Body of pancreas (tissue), 4 donors: Measurements from ENCODE around the gene PACSIN2. TPM values are rescaled to one million over a fixed set of nuclear protein-coding genes. Genes with fewer than 3 reads are reported as not detected.
A peak's percentile ranks its signal among the peaks of the same experiment; 100 is the strongest.

Experiments
- ATAC-seq: fragments of 150-250 bp; one replicate; pipeline ENCODE4 v1.9.1; 2016
- DNase-seq, 4 donors: peaks; one replicate each; pipeline ENCODE4 v3.0.0-alpha.2; 2019
- H3K27ac ChIP-seq, 4 donors: fragments of 200-600 bp; sonication (generic); 1 replicate in 3 of 4; 2 replicates in 1 of 4; pipeline versions ENCODE4 v1.5.1 to v1.6.1; 2016 to 2019; ENCODE audit warnings: mild to moderate bottlenecking in 1 of 4, mixed read lengths in 1 of 4, moderate library complexity in 1 of 4
- H3K27me3 ChIP-seq, 2 donors: fragments of 200-600 bp; sonication (generic); one replicate each; pipeline ENCODE4 v1.6.0; 2016; ENCODE audit warnings: mild to moderate bottlenecking in 1 of 2
- H3K36me3 ChIP-seq, 2 donors: fragments of 200-600 bp; sonication (generic); replicated peaks in 1 of 2; 2 replicates each; pipeline ENCODE4 v1.5.1; 2016; ENCODE audit warnings: low read depth in 2 of 2; ENCODE audit not compliant: insufficient read depth in 1 of 2
- H3K4me1 ChIP-seq: fragments of 200-600 bp; sonication (generic); one replicate; pipeline ENCODE4 v1.6.0; 2016
- H3K4me3 ChIP-seq, 2 donors: fragments of 200-600 bp; sonication (generic); 1 replicate in 1 of 2; 2 replicates in 1 of 2; pipeline ENCODE4 v1.5.1; 2016 to 2019
- H3K9me3 ChIP-seq, 3 donors: fragments of 200-600 bp; sonication (generic); 1 replicate in 2 of 3; 2 replicates in 1 of 3; pipeline ENCODE4 v1.5.1; 2016
- POLR2A ChIP-seq, 3 donors: fragments of 450-650 bp; IDR thresholded peaks; one replicate each; pipeline ENCODE4 v1.6.1; 2016; ENCODE audit warnings: antibody characterized with exemption in 3 of 3, mild to moderate bottlenecking in 2 of 3
- WGBS, 2 donors: methylation state at CpG; one replicate each; pipeline ENCODE4 v1.1.5; 2017; 5-methylcytosine and 5-hydroxymethylcytosine counted together
- intact Hi-C: fragments of 100-400 bp; cut with DNase I; formaldehyde crosslinking; loops from one replicate; pipeline ENCODE4 v1.15.1; 2023
- total RNA-seq, 2 donors: library from RNA; depleted of rRNA; stranded (reverse); fragments of >200 nt; gene quantifications; one replicate each; pipeline ENCODE4 v1.1.0, GENCODE V29; 2016
- TF ChIP-seq, protein P1 (sequence below), 7 experiments: fragments of 450-650 bp in 4 of 7; fragments of 200-600 bp in 3 of 7; sonication (generic) in 3 of 7; IDR thresholded peaks; one replicate each; pipeline ENCODE4 v1.5.1; 2016 to 2019; ENCODE audit warnings: antibody characterized with exemption in 7 of 7

The PACSIN2 gene, protein sequence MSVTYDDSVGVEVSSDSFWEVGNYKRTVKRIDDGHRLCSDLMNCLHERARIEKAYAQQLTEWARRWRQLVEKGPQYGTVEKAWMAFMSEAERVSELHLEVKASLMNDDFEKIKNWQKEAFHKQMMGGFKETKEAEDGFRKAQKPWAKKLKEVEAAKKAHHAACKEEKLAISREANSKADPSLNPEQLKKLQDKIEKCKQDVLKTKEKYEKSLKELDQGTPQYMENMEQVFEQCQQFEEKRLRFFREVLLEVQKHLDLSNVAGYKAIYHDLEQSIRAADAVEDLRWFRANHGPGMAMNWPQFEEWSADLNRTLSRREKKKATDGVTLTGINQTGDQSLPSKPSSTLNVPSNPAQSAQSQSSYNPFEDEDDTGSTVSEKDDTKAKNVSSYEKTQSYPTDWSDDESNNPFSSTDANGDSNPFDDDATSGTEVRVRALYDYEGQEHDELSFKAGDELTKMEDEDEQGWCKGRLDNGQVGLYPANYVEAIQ
- 100 to 1,000 TPM; 117 to 118 TPM for total RNA-seq

DNA sequence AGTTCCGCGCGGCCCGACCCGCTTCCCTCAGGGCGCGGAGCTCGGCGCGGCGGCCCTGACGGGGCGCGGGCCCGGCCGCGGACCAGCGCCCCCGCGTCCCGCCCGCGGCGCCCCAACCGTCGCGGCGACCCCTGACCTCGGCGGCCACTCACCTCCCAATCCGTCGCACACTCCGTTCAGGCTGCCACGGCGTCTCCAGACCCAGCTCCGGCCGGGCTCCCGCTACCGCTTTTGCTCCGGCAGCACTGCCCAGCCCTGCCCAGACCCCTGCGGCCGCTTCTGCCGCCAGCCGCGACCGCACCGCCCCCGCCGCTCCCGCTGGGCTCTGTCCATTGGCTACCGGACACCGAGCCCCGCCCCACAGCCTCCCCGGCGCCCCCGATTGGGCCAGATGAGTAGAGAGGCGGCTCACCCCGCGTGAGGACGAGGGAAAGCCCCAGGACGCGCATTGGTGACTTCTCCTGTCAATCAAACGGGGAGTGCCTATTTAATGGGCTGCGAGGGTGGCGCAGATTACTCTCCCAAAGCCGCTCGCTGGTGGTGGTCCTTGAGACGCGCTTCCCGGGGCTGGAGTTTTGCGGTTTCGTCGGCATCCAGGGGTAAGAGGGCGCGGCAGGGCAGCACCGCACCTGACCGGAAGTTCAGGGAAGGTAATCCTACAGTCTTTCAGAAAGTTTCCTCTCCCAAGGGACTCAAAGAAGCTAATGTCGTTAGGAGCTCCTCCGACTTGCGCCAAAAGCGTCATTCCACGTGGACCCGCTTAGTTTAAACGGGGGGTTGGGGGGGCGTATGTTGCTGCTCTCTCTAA, at the start of gene PACSIN2:
TSS of gene PACSIN2 (minus strand) at position 281 of the 808 bp plus-strand sequence. CDS start 103,069 bp downstream, outside the sequence.
- peaks cover 55% of the 10 kb centered on the region for H3K4me1 ChIP-seq
- H3K4me3 ChIP-seq, result peak within 1 kb of the TSS; percentile 52 to 87
- peak; percentile 97 to 99 (median 99) for TF ChIP-seq POLR2A (IDR thresholded peaks at IDR 0.05)
- TF ChIP-seq, protein P1, sequence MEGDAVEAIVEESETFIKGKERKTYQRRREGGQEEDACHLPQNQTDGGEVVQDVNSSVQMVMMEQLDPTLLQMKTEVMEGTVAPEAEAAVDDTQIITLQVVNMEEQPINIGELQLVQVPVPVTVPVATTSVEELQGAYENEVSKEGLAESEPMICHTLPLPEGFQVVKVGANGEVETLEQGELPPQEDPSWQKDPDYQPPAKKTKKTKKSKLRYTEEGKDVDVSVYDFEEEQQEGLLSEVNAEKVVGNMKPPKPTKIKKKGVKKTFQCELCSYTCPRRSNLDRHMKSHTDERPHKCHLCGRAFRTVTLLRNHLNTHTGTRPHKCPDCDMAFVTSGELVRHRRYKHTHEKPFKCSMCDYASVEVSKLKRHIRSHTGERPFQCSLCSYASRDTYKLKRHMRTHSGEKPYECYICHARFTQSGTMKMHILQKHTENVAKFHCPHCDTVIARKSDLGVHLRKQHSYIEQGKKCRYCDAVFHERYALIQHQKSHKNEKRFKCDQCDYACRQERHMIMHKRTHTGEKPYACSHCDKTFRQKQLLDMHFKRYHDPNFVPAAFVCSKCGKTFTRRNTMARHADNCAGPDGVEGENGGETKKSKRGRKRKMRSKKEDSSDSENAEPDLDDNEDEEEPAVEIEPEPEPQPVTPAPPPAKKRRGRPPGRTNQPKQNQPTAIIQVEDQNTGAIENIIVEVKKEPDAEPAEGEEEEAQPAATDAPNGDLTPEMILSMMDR (IDR thresholded peaks at IDR 0.05), result peak in 2 of 7 experiments; percentile 3 to 4
- no peaks in the 10 kb centered on the region for H3K9me3 ChIP-seq
- DNase-seq (peak; percentile 99 to 100 (median 99)), ATAC-seq (peak; percentile 96)
- H3K27me3 ChIP-seq, result no peaks in the 10 kb centered on the region
- 0% methylated on average over 1 to 85 of the region's 85 CpGs for WGBS, 2 donors
- H3K36me3 ChIP-seq, result no peaks in the 10 kb centered on the region
- peak within 1 kb of the TSS; percentile 84 to 92 (median 86) for H3K27ac ChIP-seq
- intact Hi-C loops, result no loop called here

DNA sequence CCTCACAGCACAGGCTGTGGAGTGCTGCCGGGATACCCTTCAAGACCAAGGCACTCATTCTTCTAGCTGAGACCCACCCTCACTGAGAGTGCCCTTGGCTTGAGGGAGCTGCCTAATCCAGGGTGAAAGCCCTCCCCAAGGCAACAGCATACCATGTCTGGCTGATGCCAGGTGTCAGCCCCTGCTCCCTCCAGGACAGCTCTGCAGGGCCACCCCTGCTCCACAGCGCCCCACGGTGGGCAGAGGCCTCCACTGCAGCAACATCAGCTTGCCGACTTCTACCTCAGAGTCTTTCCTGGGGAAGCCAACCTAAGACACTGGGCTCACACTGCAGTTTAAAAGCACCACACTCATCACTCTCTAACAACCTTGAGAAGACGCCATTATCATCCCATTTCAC, 45.2 kb upstream of the PACSIN2 start:
- TF ChIP-seq POLR2A (IDR thresholded peaks at IDR 0.05), result no peak
- TF ChIP-seq, protein P1 (IDR thresholded peaks at IDR 0.05), result peak in 6 of 7 experiments; percentile 10 to 49 (median 41)
- Histone ChIP-seq H3K4me1 (no peaks in the 10 kb centered on the region), H3K4me3 (no peak overlapping the region), H3K9me3 (no peaks in the 10 kb centered on the region), H3K27me3 (no peaks in the 10 kb centered on the region), H3K36me3 (no peaks in the 10 kb centered on the region), H3K27ac (no peak overlapping the region)
- intact Hi-C loops, result no loop called here
- 65 to 74% methylated on average over 3 to 5 of the region's 5 CpGs for WGBS, 2 donors
- DNase-seq, result peak in 3 of 4 donors; percentile 10 to 45 (median 42)
- no peak for ATAC-seq

DNA sequence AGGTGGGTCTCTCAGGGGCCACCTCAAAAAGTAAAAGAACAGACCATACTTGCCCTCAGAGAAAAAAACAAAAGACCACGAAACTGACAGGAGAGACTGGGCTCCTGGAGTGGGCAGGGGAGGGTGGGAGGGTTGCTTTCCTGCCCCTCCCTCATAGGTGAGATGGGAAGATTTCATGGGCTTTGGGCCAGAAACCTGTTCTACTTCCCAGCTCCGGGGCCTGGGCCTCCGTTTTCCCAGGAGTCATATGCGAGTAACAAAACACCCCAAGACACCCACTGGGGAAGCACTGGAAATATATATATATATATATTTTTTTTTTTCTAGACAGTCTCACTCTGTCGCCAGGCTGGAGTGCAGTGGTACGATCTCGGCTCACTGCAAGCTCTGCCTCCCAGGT, 42.7 kb upstream of the PACSIN2 start:
- Histone ChIP-seq H3K27me3 (no peaks in the 10 kb centered on the region), H3K27ac (peak overlapping the region in 1 of 4 donors; percentile 1), H3K36me3 (no peaks in the 10 kb centered on the region), H3K4me1 (no peaks in the 10 kb centered on the region), H3K4me3 (no peak overlapping the region), H3K9me3 (no peaks in the 10 kb centered on the region)
- intact Hi-C loops, result no loop called here
- ATAC-seq, result peak; percentile 45
- WGBS, 2 donors, result 38 to 51% methylated on average over 7 of the region's 7 CpGs
- no peak for TF ChIP-seq POLR2A (IDR thresholded peaks at IDR 0.05)
- TF ChIP-seq, protein P1 (IDR thresholded peaks at IDR 0.05), result no peak
- DNase-seq, result peak; percentile 44 to 79 (median 70)

DNA sequence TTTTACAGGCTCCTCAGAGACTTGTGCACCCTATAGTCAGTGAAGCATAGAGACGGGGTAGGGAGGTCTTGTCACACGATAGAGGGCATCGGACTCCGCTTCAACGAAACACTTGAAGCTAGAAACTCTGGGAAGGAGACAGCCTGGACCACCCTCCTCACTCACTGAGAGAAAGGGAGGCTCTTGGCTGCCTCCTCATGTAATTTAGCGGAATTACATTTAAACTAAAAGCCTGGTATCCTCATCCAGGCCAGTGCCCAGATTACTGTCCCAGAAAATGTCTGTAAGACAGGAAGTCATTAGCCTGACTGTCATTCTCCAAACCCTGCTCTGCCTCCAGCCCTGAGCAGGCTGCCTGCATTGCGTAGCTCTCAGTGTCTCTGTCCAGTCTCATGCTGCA, 38.2 kb upstream of the PACSIN2 start:
- DNase-seq (no peak), ATAC-seq (no peak)
- H3K27ac ChIP-seq, result no peak overlapping the region
- H3K36me3 ChIP-seq, result no peaks in the 10 kb centered on the region
- H3K4me1 ChIP-seq, result no peaks in the 10 kb centered on the region
- WGBS, 2 donors, result 97% methylated on average over 6 to 7 of the region's 7 CpGs
- H3K27me3 ChIP-seq, result no peaks in the 10 kb centered on the region
- H3K9me3 ChIP-seq, result no peaks in the 10 kb centered on the region
- intact Hi-C loops, result no loop called here
- no peak overlapping the region for H3K4me3 ChIP-seq
- TF ChIP-seq, protein P1 (IDR thresholded peaks at IDR 0.05), result peak in 2 of 7 experiments; percentile 17 to 23
- no peak for TF ChIP-seq POLR2A (IDR thresholded peaks at IDR 0.05)
